GM11168 (cell line): ENCODE measurements around the gene TAS2R20.

Source experiments
- in situ Hi-C: fragments of 300-500 bp; cut with MboI; formaldehyde crosslinking; loops from one replicate; pipeline ENCODE4 v1.12.0; 2022; ENCODE audit warnings: low sequenced_read_pairs; ENCODE audit not compliant: unreplicated experiment

TAS2R20 gene

GRCh38 chr12:10965476-10965875, 32.6 kb downstream of the TAS2R20 start:
- in situ Hi-C loops = no loop called here

GRCh38 chr12:10960211-10960610, 37.9 kb downstream of the TAS2R20 start:
- in situ Hi-C loops = no loop called here

GRCh38 chr12:10959804-10960203, 38.3 kb downstream of the TAS2R20 start:
- in situ Hi-C loops = no loop called here

GRCh38 chr12:10957741-10958140, 40.4 kb downstream of the TAS2R20 start:
- in situ Hi-C loops = no loop called here

- in situ Hi-C loops = no loop called here
Measured at GRCh38 chr12:10956085-10956484, 42.0 kb downstream of the TAS2R20 start.

- in situ Hi-C loops = no loop called here
Measured at GRCh38 chr12:10952645-10953044, 45.5 kb downstream of the TAS2R20 start.
